ENCODE data around the gene RNF13.

DNA sequence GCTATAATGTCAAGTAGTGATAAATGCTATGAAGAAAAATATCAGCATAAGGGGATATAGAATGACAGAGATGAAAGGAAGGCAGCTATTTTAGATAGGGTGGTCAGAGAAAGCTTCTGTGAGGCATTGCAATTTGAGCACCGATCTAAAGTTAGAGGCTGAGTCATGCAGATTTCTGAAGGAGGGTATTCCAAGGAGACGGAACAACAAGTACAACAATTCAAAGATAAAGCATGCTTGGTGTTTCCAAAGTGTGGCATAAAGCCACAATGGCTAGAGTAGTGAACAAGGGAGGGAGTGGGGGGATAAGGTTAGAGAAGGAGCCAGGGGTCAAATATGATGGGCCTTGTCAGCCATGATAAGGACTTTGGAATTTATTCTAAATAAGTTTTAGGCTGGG is 85.8 kb downstream of the RNF13 start:
- TF ChIP-seq POLR2AphosphoS5 (IDR thresholded peaks at IDR 0.05), result no peak
- TF ChIP-seq, protein P1, sequence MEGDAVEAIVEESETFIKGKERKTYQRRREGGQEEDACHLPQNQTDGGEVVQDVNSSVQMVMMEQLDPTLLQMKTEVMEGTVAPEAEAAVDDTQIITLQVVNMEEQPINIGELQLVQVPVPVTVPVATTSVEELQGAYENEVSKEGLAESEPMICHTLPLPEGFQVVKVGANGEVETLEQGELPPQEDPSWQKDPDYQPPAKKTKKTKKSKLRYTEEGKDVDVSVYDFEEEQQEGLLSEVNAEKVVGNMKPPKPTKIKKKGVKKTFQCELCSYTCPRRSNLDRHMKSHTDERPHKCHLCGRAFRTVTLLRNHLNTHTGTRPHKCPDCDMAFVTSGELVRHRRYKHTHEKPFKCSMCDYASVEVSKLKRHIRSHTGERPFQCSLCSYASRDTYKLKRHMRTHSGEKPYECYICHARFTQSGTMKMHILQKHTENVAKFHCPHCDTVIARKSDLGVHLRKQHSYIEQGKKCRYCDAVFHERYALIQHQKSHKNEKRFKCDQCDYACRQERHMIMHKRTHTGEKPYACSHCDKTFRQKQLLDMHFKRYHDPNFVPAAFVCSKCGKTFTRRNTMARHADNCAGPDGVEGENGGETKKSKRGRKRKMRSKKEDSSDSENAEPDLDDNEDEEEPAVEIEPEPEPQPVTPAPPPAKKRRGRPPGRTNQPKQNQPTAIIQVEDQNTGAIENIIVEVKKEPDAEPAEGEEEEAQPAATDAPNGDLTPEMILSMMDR (IDR thresholded peaks at IDR 0.05), result no peak
